HepG2 (cell line): ENCODE results near the gene PARK7. TPM values are rescaled to one million over a fixed set of nuclear protein-coding genes. Genes with fewer than 3 reads are reported as not detected.

Source experiments
- BCL6 ChIP-seq: IDR thresholded peaks from 2 replicates; pipeline ENCODE4 v1.6.1; 2016; ENCODE audit warnings: missing genetic modification reagents, missing compliant biosample characterization
- BRCA1 ChIP-seq: sonication (generic); formaldehyde crosslinking; IDR thresholded peaks from 2 replicates; pipeline ENCODE4 v1.4.0; 2020; ENCODE audit warnings: missing genetic modification reagents
- BRF2 ChIP-seq: sonication (generic); formaldehyde crosslinking; IDR thresholded peaks from 2 replicates; pipeline ENCODE4 v1.8.1; 2022; ENCODE audit warnings: mild to moderate bottlenecking, missing genetic modification reagents
- CEBPZ ChIP-seq: IDR thresholded peaks from 2 replicates; pipeline ENCODE4 v1.6.1; 2012; ENCODE audit warnings: low read length, improper control_type of control experiment
- ERF ChIP-seq: IDR thresholded peaks from 2 replicates; pipeline ENCODE4 v1.6.1; 2018; ENCODE audit warnings: missing biosample characterization, missing genetic modification reagents
- GTF2F1 ChIP-seq: fragments of 150-350 bp; IDR thresholded peaks from 2 replicates; pipeline ENCODE4 v1.6.1; 2014; ENCODE audit warnings: low read length
- HMG20A ChIP-seq: IDR thresholded peaks from 2 replicates; pipeline ENCODE4 v1.6.1; 2016; ENCODE audit warnings: borderline replicate concordance
- PCBP2 ChIP-seq: fragments of 200-400 bp; formaldehyde crosslinking; optimal IDR thresholded peaks from 2 replicates; pipeline ENCODE3; 2018; ENCODE audit warnings: low read length, low read depth; ENCODE audit not compliant: poor library complexity, severe bottlenecking
- REXO4 ChIP-seq: sonication (generic); formaldehyde crosslinking; IDR thresholded peaks from 2 replicates; pipeline ENCODE4 v1.8.0; 2022; ENCODE audit warnings: missing genetic modification reagents, mild to moderate bottlenecking, borderline replicate concordance
- ZFAT ChIP-seq: sonication (generic); formaldehyde crosslinking; conservative IDR thresholded peaks from 2 replicates; pipeline ENCODE4 v1.8.1; 2023; ENCODE audit warnings: missing genetic modification reagents, inconsistent platforms
- ZHX2 ChIP-seq, 2 experiments: sonication (generic) in 1 of 2; formaldehyde crosslinking in 1 of 2; IDR thresholded peaks; 2 replicates each; pipeline versions ENCODE4 v1.6.1 to v1.9.0; 2014 to 2022; ENCODE audit warnings: antibody characterized with exemption in 1 of 2, borderline replicate concordance in 1 of 2, inconsistent platforms in 1 of 2, low read depth in 1 of 2, missing genetic modification reagents in 1 of 2
- ZNF761 ChIP-seq: sonication (generic); formaldehyde crosslinking; conservative IDR thresholded peaks from 2 replicates; pipeline ENCODE4 v1.4.0; 2020; ENCODE audit warnings: mild to moderate bottlenecking, missing genetic modification reagents
- ZNF782 ChIP-seq: sonication (generic); formaldehyde crosslinking; IDR thresholded peaks from 2 replicates; pipeline ENCODE4 v1.4.0; 2020; ENCODE audit warnings: missing genetic modification reagents, mild to moderate bottlenecking, borderline replicate concordance
- polyA plus RNA-seq, 8 experiments: library from polyadenylated mRNA; depleted of rRNA in 3 of 8; stranded (reverse) in 7 of 8; unstranded in 1 of 8; fragments of >200 nt; fragmentation: Illumina TruSeq in 4 of 8; extraction: Trizol in 4 of 8; gene quantifications; 2 replicates each; pipeline versions ENCODE4 v1.2.1 to v1.2.3, GENCODE V29; 2011 to 2016; ENCODE audit warnings: low read depth in 4 of 8, missing spikeins in 1 of 8, mixed read lengths in 1 of 8; ENCODE audit not compliant: insufficient read depth in 1 of 8
- total RNA-seq, 5 experiments: library from RNA; depleted of rRNA; stranded (reverse); fragments of >200 nt; fragmentation: Illumina TruSeq; extraction: Trizol; gene quantifications; 2 replicates each; pipeline ENCODE4 v1.2.3, GENCODE V29; 2016; ENCODE audit warnings: low read depth in 1 of 5
- TF ChIP-seq, protein P1 (sequence below): sonication (generic); formaldehyde crosslinking; conservative IDR thresholded peaks from 2 replicates; pipeline ENCODE4 v1.4.0; 2020; ENCODE audit warnings: missing genetic modification reagents
- TF ChIP-seq, protein P2 (sequence below): sonication (generic); formaldehyde crosslinking; IDR thresholded peaks from 2 replicates; pipeline ENCODE4 v1.8.0; 2022; ENCODE audit warnings: missing genetic modification reagents, mild to moderate bottlenecking, borderline replicate concordance

PARK7 gene
- total and polyA plus RNA-seq, 2 of the 13 experiments (the other 11 are each of a cell fraction or from before 2014, with no cell fraction given) = 212 to 296 TPM

GRCh38 chr1:8026153-8026975 lies 64.9 kb downstream of the PARK7 start, which contains the start of gene ERRFI1 (continued):
- TF ChIP-seq ZHX2 (IDR thresholded peaks at IDR 0.05; ENCODE audit: low read depth) (no peak), ZHX2 (CRISPR knock-in tag; IDR thresholded peaks at IDR 0.05; ENCODE audit: borderline replicate concordance) (no peak; the same call in 1 of the 2 replicates), BCL6 (CRISPR knock-in tag) (peak; percentile 74), ZNF761 (CRISPR knock-in tag) (peak; percentile 72), ERF (peak; percentile 82), GTF2F1 (peak; percentile 89), REXO4 (CRISPR knock-in tag) (no peak), PCBP2 (no peak), ZFAT (CRISPR knock-in tag) (no peak), HMG20A (CRISPR knock-in tag) (no peak), ZNF782 (CRISPR knock-in tag) (peak; percentile 85; the same call in 1 of the 2 replicates), CEBPZ (no peak), BRCA1 (CRISPR knock-in tag) (0 out of 2 replicates have a peak, but pooled peaks have one; percentile 13), BRF2 (CRISPR knock-in tag) (peak; percentile 98)
- TF ChIP-seq, protein P1, sequence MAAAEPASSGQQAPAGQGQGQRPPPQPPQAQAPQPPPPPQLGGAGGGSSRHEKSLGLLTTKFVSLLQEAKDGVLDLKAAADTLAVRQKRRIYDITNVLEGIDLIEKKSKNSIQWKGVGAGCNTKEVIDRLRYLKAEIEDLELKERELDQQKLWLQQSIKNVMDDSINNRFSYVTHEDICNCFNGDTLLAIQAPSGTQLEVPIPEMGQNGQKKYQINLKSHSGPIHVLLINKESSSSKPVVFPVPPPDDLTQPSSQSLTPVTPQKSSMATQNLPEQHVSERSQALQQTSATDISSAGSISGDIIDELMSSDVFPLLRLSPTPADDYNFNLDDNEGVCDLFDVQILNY (CRISPR knock-in tag) = peak; percentile 34; the same call in 1 of the 2 replicates
- TF ChIP-seq, protein P2, sequence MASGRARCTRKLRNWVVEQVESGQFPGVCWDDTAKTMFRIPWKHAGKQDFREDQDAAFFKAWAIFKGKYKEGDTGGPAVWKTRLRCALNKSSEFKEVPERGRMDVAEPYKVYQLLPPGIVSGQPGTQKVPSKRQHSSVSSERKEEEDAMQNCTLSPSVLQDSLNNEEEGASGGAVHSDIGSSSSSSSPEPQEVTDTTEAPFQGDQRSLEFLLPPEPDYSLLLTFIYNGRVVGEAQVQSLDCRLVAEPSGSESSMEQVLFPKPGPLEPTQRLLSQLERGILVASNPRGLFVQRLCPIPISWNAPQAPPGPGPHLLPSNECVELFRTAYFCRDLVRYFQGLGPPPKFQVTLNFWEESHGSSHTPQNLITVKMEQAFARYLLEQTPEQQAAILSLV = 0 out of 2 replicates have a peak, but pooled peaks have one; percentile 20
